Common myeloid progenitor, CD34-positive (primary cell): ENCODE measurements around the gene CAMSAP3.

Source experiments
- CTCF ChIA-PET: fragments of 350-600 bp; sonication (Branson Sonifier 250); formaldehyde crosslinking; loops from one replicate; lab custom pipeline; 2021; ENCODE audit warnings: antibody characterized with exemption; lab: Charles Lee
- POLR2A ChIA-PET: fragments of 350-600 bp; sonication (Branson Sonifier 250); formaldehyde crosslinking; loops from one replicate; lab custom pipeline; 2021; ENCODE audit warnings: antibody characterized with exemption; lab: Charles Lee
- DNase-seq, 3 donors: peaks; one replicate each; pipeline versions ENCODE4 v3.0.0 to v3.0.0-alpha.2; 2013
- H3K27ac ChIP-seq, 2 experiments: 1 replicate in 1 of 2; 2 replicates in 1 of 2; pipeline ENCODE4 v1.7.0; 2013; ENCODE audit warnings: inconsistent platforms in 2 of 2, low read length in 2 of 2, mild to moderate bottlenecking in 2 of 2, low read depth in 1 of 2, moderate library complexity in 1 of 2; ENCODE audit not compliant: severe bottlenecking in 2 of 2, insufficient read depth in 1 of 2, poor library complexity in 1 of 2
- H3K27me3 ChIP-seq, 5 experiments: replicated peaks in 2 of 5; 1 replicate in 3 of 5; 2 replicates in 2 of 5; pipeline versions ENCODE4 v1.6.1 to v1.7.0; 2013; ENCODE audit warnings: low read length in 4 of 5, mild to moderate bottlenecking in 2 of 5, moderate library complexity in 2 of 5, inconsistent platforms in 1 of 5; ENCODE audit not compliant: insufficient read depth in 5 of 5, control insufficient read depth in 4 of 5
- H3K36me3 ChIP-seq, 4 experiments: 1 replicate in 2 of 4; 2 replicates in 2 of 4; pipeline versions ENCODE4 v1.6.1 to v1.7.0; 2013; ENCODE audit warnings: low read length in 3 of 4, control low read depth in 1 of 4, mild to moderate bottlenecking in 1 of 4; ENCODE audit not compliant: control insufficient read depth in 4 of 4, insufficient read depth in 4 of 4
- H3K4me1 ChIP-seq, 4 experiments: 1 replicate in 3 of 4; 2 replicates in 1 of 4; pipeline versions ENCODE4 v1.6.1 to v1.7.1; 2013; ENCODE audit warnings: low read length in 3 of 4, mild to moderate bottlenecking in 3 of 4, control low read depth in 1 of 4, inconsistent platforms in 1 of 4, moderate library complexity in 1 of 4; ENCODE audit not compliant: control insufficient read depth in 4 of 4, insufficient read depth in 4 of 4; ENCODE audit errors: control extremely low read depth in 1 of 4
- H3K4me3 ChIP-seq, 7 experiments: 1 replicate in 4 of 7; 2 replicates in 3 of 7; pipeline versions ENCODE4 v1.5.1 to v1.7.0; 2013; ENCODE audit warnings: mild to moderate bottlenecking in 7 of 7, low read length in 6 of 7, moderate library complexity in 6 of 7, inconsistent platforms in 2 of 7, low read depth in 2 of 7, control low read depth in 1 of 7; ENCODE audit not compliant: insufficient read depth in 4 of 7, control insufficient read depth in 1 of 7; ENCODE audit errors: extremely low read depth in 1 of 7
- H3K9me3 ChIP-seq, 5 experiments: 1 replicate in 4 of 5; 2 replicates in 1 of 5; pipeline versions ENCODE4 v1.6.1 to v1.7.1; 2013; ENCODE audit warnings: low read length in 4 of 5, mild to moderate bottlenecking in 2 of 5, inconsistent platforms in 1 of 5, low read depth in 1 of 5, moderate library complexity in 1 of 5; ENCODE audit not compliant: control insufficient read depth in 4 of 5, insufficient read depth in 2 of 5; ENCODE audit errors: control extremely low read depth in 1 of 5
- WGBS: methylation state at CpG from one replicate; pipeline ENCODE4 v1.1.5; 2013; ENCODE audit not compliant: insufficient coverage; 5-methylcytosine and 5-hydroxymethylcytosine counted together

CAMSAP3 gene

GRCh38 chr19:7597689-7598088 is 2.0 kb downstream of the CAMSAP3 start:
- ChIA-PET CTCF (interaction anchor here (1.0 kb wide), 1 partner anchor 21 kb away, joined by 3 read pairs; no protein-coding TSS in a partner anchor), POLR2A (no interaction called here)
- Histone ChIP-seq H3K27me3 (peaks cover 0 to 44% (median 21%) of the 10 kb centered on the region in 5 experiments), H3K27ac (no peak overlapping the region), H3K9me3 (no peaks in the 10 kb centered on the region), H3K4me1 (peaks cover 0 to 13% (median 8%) of the 10 kb centered on the region in 4 experiments), H3K4me3 (no peak overlapping the region), H3K36me3 (no peaks in the 10 kb centered on the region)
- 88% methylated on average over 4 of the region's 9 CpGs for WGBS
- no peak for DNase-seq

- POLR2A ChIA-PET: no interaction called here
- Histone ChIP-seq H3K4me1 (peaks cover 0 to 13% (median 8%) of the 10 kb centered on the region in 4 experiments), H3K27me3 (peaks cover 0 to 44% (median 21%) of the 10 kb centered on the region in 5 experiments), H3K9me3 (no peaks in the 10 kb centered on the region), H3K4me3 (no peak overlapping the region), H3K27ac (no peak overlapping the region), H3K36me3 (no peaks in the 10 kb centered on the region)
- no peak for DNase-seq
- WGBS: 93% methylated on average over 6 of the region's 6 CpGs
- CTCF ChIA-PET: no interaction called here
Measured at GRCh38 chr19:7598180-7598579, 2.5 kb downstream of the CAMSAP3 start.

GRCh38 chr19:7600721-7601120 is 5.1 kb downstream of the CAMSAP3 start:
- H3K27me3 ChIP-seq: peaks cover 0 to 27% (median 14%) of the 10 kb centered on the region in 5 experiments
- no peak overlapping the region for H3K27ac ChIP-seq
- H3K36me3 ChIP-seq: no peaks in the 10 kb centered on the region
- ChIA-PET POLR2A (no interaction called here), CTCF (no interaction called here)
- DNase-seq: no peak
- H3K4me3 ChIP-seq: no peak overlapping the region
- H3K9me3 ChIP-seq: no peaks in the 10 kb centered on the region
- peaks cover 0 to 8% (median 3%) of the 10 kb centered on the region in 4 experiments for H3K4me1 ChIP-seq

GRCh38 chr19:7602240-7602934 is 6.7 kb downstream of the CAMSAP3 start:
- no peak overlapping the region for H3K27ac ChIP-seq
- no peaks in the 10 kb centered on the region for H3K4me1 ChIP-seq
- H3K36me3 ChIP-seq: no peaks in the 10 kb centered on the region
- DNase-seq: no peak
- no peaks in the 10 kb centered on the region for H3K9me3 ChIP-seq
- no peak overlapping the region for H3K4me3 ChIP-seq
- CTCF ChIA-PET: no interaction called here
- peaks cover 0 to 15% (median 5%) of the 10 kb centered on the region in 5 experiments for H3K27me3 ChIP-seq
- POLR2A ChIA-PET: no interaction called here
- WGBS: 64% methylated on average over 13 of the region's 15 CpGs

- Histone ChIP-seq H3K4me3 (no peak overlapping the region), H3K4me1 (no peaks in the 10 kb centered on the region), H3K27me3 (peaks cover 0 to 9% (median 0%) of the 10 kb centered on the region in 5 experiments), H3K9me3 (no peaks in the 10 kb centered on the region), H3K36me3 (no peaks in the 10 kb centered on the region), H3K27ac (no peak overlapping the region)
- DNase-seq: no peak
- CTCF ChIA-PET: no interaction called here
- POLR2A ChIA-PET: no interaction called here
- WGBS: 82% methylated on average over 10 of the region's 11 CpGs
Measured at GRCh38 chr19:7602935-7603497, 7.4 kb downstream of the CAMSAP3 start.

- WGBS: 91% methylated on average over 8 of the region's 9 CpGs
- ChIA-PET CTCF (no interaction called here), POLR2A (no interaction called here)
- Histone ChIP-seq H3K4me1 (no peaks in the 10 kb centered on the region), H3K9me3 (no peaks in the 10 kb centered on the region), H3K4me3 (no peak overlapping the region), H3K36me3 (no peaks in the 10 kb centered on the region), H3K27ac (no peak overlapping the region), H3K27me3 (peaks cover 0 to 3% (median 0%) of the 10 kb centered on the region in 5 experiments)
- DNase-seq: no peak
Measured at GRCh38 chr19:7603919-7604318, 8.3 kb downstream of the CAMSAP3 start.

GRCh38 chr19:7605490-7606222 is 10.0 kb downstream of the CAMSAP3 start:
- no peak overlapping the region for H3K4me3 ChIP-seq
- H3K4me1 ChIP-seq: no peaks in the 10 kb centered on the region
- H3K27me3 ChIP-seq: peaks cover 0 to 3% (median 0%) of the 10 kb centered on the region in 5 experiments
- H3K9me3 ChIP-seq: no peaks in the 10 kb centered on the region
- H3K36me3 ChIP-seq: no peaks in the 10 kb centered on the region
- no peak overlapping the region for H3K27ac ChIP-seq
- peak; percentile 60 to 75 (median 74) for DNase-seq
- POLR2A ChIA-PET: interaction anchor here (0.6 kb wide), 1 partner anchor 157 kb away, joined by 4 read pairs; no protein-coding TSS in a partner anchor
- CTCF ChIA-PET: no interaction called here
- 86% methylated on average over 6 of the region's 14 CpGs for WGBS
